DOHH2 (cell line): ENCODE results near the gene ATP9B.

Source experiments
- H3F3A ChIP-seq: fragments of 200-600 bp; sonication (generic), shearing (Covaris generic); 2 replicates; pipeline ENCODE4 v1.6.0; 2016; ENCODE audit warnings: antibody characterized with exemption, mild to moderate bottlenecking; ENCODE audit not compliant: control insufficient read depth, insufficient read depth
- H3K27ac ChIP-seq: fragments of 200-600 bp; sonication (generic); 2 replicates; pipeline ENCODE4 v1.5.1; 2014; ENCODE audit warnings: low read depth, mild to moderate bottlenecking, low read length, moderate library complexity
- H3K27me3 ChIP-seq: fragments of 200-600 bp; sonication (generic); 2 replicates; pipeline ENCODE4 v1.6.1; 2014; ENCODE audit warnings: mild to moderate bottlenecking, low read length, mixed read lengths; ENCODE audit not compliant: control insufficient read depth
- H3K36me3 ChIP-seq: fragments of 200-600 bp; sonication (generic); 2 replicates; pipeline ENCODE4 v1.6.1; 2014; ENCODE audit warnings: mild to moderate bottlenecking, low read length, moderate library complexity, mixed read lengths; ENCODE audit not compliant: control insufficient read depth
- H3K4me1 ChIP-seq: fragments of 200-600 bp; sonication (generic); 2 replicates; pipeline ENCODE4 v1.6.1; 2014; ENCODE audit warnings: mild to moderate bottlenecking, low read length, mixed read lengths; ENCODE audit not compliant: control insufficient read depth
- H3K4me2 ChIP-seq: fragments of 200-600 bp; sonication (generic); 2 replicates; pipeline ENCODE4 v1.6.0; 2014; ENCODE audit warnings: mild to moderate bottlenecking, low read length, moderate library complexity
- H3K4me3 ChIP-seq: fragments of 200-600 bp; sonication (generic); 2 replicates; pipeline ENCODE4 v1.5.1; 2014; ENCODE audit warnings: mild to moderate bottlenecking, low read length, mixed read lengths
- H3K79me2 ChIP-seq: fragments of 200-600 bp; sonication (generic); 2 replicates; pipeline ENCODE4 v1.6.1; 2014; ENCODE audit warnings: mild to moderate bottlenecking, low read length, mixed read lengths; ENCODE audit not compliant: control insufficient read depth
- H3K9me2 ChIP-seq: fragments of 200-600 bp; sonication (generic); replicated peaks from 2 replicates; pipeline ENCODE4 v1.6.1; 2014; ENCODE audit warnings: mild to moderate bottlenecking, low read length, mixed read lengths; ENCODE audit not compliant: control insufficient read depth
- H3K9me3 ChIP-seq: fragments of 200-600 bp; sonication (generic); 2 replicates; pipeline ENCODE4 v1.6.1; 2014; ENCODE audit warnings: antibody characterized with exemption, low read length, mixed read lengths; ENCODE audit not compliant: control insufficient read depth, insufficient read depth
- H4K20me1 ChIP-seq: fragments of 200-600 bp; sonication (generic); 2 replicates; pipeline ENCODE4 v1.6.0; 2014; ENCODE audit warnings: low read depth, mild to moderate bottlenecking, antibody characterized with exemption, low read length, moderate library complexity; ENCODE audit not compliant: control insufficient read depth, insufficient read depth
- EZH2phosphoT487 ChIP-seq: fragments of 200-600 bp; sonication (generic); IDR thresholded peaks from 2 replicates; pipeline ENCODE4 v1.6.1; 2017; ENCODE audit warnings: borderline replicate concordance, mild to moderate bottlenecking, antibody characterized with exemption, low read length, moderate library complexity, mixed read lengths
- TF ChIP-seq, protein P1 (sequence below): fragments of 200-600 bp; sonication (generic); IDR thresholded peaks from one replicate; pipeline ENCODE4 v1.5.1; 2014; ENCODE audit warnings: antibody characterized with exemption, mild to moderate bottlenecking, low read depth, low read length; ENCODE audit not compliant: poor library complexity, severe bottlenecking

Gene ATP9B

DNA sequence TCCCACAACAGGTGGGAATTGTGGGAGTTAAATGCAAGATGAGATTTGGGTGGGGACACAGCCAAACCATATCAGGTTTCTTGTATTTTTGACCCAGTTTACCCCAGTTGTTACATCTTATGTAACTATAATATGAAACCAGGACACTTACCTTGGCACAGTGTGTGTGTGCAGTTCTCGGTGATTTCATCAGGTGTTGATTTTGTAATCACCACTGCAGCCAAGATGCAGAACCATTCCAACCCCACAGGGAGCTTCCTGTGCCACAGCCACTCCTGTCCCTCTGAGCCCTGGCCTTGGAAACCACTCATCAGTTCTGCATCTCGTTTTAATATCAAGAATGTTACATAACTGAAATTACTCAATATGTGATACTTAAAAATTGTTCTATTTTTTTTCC is 31.8 kb downstream of the ATP9B start:
- Histone ChIP-seq H3K27me3 (no peaks in the 10 kb centered on the region), H3K79me2 (peaks cover 37% of the 10 kb centered on the region), H4K20me1 (no peaks in the 10 kb centered on the region), H3F3A (no peaks in the 10 kb centered on the region), H3K36me3 (peaks cover 13% of the 10 kb centered on the region), H3K4me3 (no peak overlapping the region), H3K27ac (no peak overlapping the region), H3K9me2 (no peaks in the 10 kb centered on the region), H3K4me2 (no peak overlapping the region), H3K9me3 (0 out of 2 replicates have a peak, but pooled peaks cover under 1% of the 10 kb centered on the region), H3K4me1 (no peaks in the 10 kb centered on the region)
- no peak for TF ChIP-seq EZH2phosphoT487
- TF ChIP-seq, protein P1, sequence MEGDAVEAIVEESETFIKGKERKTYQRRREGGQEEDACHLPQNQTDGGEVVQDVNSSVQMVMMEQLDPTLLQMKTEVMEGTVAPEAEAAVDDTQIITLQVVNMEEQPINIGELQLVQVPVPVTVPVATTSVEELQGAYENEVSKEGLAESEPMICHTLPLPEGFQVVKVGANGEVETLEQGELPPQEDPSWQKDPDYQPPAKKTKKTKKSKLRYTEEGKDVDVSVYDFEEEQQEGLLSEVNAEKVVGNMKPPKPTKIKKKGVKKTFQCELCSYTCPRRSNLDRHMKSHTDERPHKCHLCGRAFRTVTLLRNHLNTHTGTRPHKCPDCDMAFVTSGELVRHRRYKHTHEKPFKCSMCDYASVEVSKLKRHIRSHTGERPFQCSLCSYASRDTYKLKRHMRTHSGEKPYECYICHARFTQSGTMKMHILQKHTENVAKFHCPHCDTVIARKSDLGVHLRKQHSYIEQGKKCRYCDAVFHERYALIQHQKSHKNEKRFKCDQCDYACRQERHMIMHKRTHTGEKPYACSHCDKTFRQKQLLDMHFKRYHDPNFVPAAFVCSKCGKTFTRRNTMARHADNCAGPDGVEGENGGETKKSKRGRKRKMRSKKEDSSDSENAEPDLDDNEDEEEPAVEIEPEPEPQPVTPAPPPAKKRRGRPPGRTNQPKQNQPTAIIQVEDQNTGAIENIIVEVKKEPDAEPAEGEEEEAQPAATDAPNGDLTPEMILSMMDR: no peak

DNA sequence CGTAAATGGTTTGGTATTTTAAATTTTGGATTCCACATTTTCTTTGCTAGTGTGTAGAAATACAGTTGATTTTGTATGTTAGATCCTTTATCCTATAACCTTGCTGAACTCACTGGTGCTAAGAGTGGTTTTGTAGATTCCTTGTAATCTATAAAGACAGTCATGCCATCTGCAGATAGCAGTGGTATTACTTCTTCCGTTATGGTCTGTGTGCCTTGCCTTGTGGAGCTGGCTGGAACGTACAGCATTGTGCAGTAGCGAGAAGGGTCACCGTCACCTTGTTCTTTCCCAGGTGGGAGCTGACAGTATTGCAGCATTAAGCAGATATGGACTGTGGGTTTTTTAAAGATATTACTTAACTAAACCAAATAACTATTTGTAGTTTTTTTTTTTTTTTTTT is 33.7 kb downstream of the ATP9B start:
- TF ChIP-seq, protein P1: no peak
- no peak for TF ChIP-seq EZH2phosphoT487

DNA sequence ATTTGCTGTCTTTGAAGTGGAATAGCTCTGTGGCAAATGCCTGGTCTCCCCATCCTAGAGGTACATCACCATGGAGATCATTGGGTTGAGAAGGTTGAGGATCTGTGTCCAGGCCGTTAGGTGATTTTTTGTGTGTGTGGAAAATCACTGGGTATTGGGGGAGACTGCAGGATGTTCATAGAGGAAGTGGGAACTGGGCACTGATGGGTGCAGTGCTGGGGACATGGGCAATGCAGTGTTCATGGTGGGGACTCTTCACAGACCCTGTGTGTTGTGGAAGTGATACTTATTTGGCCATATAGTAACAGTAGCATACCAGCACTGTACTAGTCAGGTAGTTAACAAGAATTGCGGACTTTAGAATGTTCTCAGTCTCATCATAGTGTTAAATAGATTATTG is 34.9 kb downstream of the ATP9B start:
- H3K4me1 ChIP-seq: no peaks in the 10 kb centered on the region
- H3K4me2 ChIP-seq: no peak overlapping the region
- H3K9me3 ChIP-seq: no peaks in the 10 kb centered on the region
- TF ChIP-seq EZH2phosphoT487: no peak
- TF ChIP-seq, protein P1: no peak
- no peaks in the 10 kb centered on the region; the same call in 1 of the 2 replicates for H3K36me3 ChIP-seq
- no peak overlapping the region for H3K4me3 ChIP-seq
- no peak overlapping the region for H3K27ac ChIP-seq
- no peaks in the 10 kb centered on the region for H4K20me1 ChIP-seq
- no peaks in the 10 kb centered on the region for H3F3A ChIP-seq
- peaks cover 48% of the 10 kb centered on the region for H3K79me2 ChIP-seq
- H3K27me3 ChIP-seq: no peaks in the 10 kb centered on the region
- no peaks in the 10 kb centered on the region for H3K9me2 ChIP-seq

More for the DNA sequence above, 33.7 kb downstream of the ATP9B start:
- Histone ChIP-seq H4K20me1 (no peaks in the 10 kb centered on the region), H3K36me3 (peaks cover 5% of the 10 kb centered on the region; the same call in 1 of the 2 replicates), H3K4me2 (no peak overlapping the region), H3K9me3 (no peaks in the 10 kb centered on the region), H3K79me2 (peaks cover 43% of the 10 kb centered on the region), H3F3A (no peaks in the 10 kb centered on the region), H3K27ac (no peak overlapping the region), H3K9me2 (no peaks in the 10 kb centered on the region), H3K27me3 (no peaks in the 10 kb centered on the region), H3K4me1 (no peaks in the 10 kb centered on the region), H3K4me3 (no peak overlapping the region)

DNA sequence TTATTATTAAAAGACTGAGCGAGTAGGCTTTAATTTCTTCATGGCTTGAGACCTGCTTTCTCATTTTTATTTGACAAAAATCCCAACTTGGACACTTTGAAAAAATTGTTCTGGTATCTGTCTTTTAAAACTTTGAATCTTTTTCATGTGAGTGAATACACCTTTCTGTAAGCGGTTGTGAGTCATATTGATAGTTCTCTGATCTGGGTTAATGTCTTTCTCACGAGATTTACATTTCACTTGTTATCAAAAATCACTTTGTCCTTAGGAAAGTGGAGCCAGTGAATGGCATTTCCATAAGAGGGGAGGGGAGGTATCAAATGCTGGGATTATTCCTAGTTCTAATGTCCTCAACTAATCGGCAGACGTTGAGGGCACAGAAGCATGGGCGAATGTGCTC is 36.3 kb downstream of the ATP9B start:
- no peak overlapping the region for H3K27ac ChIP-seq
- H3K9me2 ChIP-seq: no peaks in the 10 kb centered on the region
- H3K9me3 ChIP-seq: no peaks in the 10 kb centered on the region
- no peaks in the 10 kb centered on the region; the same call in 1 of the 2 replicates for H3K36me3 ChIP-seq
- H3K4me1 ChIP-seq: no peaks in the 10 kb centered on the region
- no peaks in the 10 kb centered on the region for H3F3A ChIP-seq
- TF ChIP-seq, protein P1: no peak
- no peak for TF ChIP-seq EZH2phosphoT487
- H3K4me3 ChIP-seq: no peak overlapping the region
- H4K20me1 ChIP-seq: no peaks in the 10 kb centered on the region
- H3K4me2 ChIP-seq: no peak overlapping the region
- H3K27me3 ChIP-seq: no peaks in the 10 kb centered on the region
- peaks cover 48% of the 10 kb centered on the region for H3K79me2 ChIP-seq
